Measurements from ENCODE around the gene BCAP31.

DNA sequence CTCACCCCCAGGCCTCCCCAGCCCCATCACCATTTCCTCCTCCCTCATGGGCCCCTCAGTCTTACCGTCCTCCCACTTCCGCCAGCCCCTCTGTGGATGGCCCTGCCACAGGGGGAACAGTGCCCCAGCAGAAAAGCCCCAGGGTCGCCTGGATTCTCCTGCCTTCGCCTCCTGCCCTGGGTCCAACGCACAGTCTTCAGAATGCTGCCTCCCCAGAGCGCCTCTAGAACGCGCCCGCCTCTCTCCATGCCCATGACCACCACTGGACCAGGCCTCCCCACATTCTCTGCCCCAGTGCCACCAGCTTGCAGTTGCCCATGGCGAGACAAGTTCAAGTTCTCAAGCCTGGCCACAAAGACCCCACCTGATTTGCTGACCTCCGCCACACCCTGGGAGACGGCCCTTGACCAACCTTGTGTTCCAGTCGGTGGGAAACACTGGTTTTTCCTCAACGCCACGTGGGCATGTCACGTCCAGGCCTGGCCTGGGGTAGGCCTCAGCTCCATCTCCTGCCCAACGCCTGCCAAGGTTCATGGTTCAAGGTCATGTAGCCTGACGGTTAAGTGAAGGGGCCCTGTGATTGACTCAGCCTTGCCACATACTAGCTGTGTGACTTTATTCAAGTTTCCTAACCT, 39.2 kb upstream of the BCAP31 start:
- no peak for TF ChIP-seq CTCF (conservative IDR thresholded peaks at IDR 0.05 in 1 of 2, IDR thresholded peaks at IDR 0.05 in 1 of 2; ENCODE audit: low read depth in 1 of 2, low read length in 2 of 2)
- TF ChIP-seq EZH2 (IDR thresholded peaks at IDR 0.05; ENCODE audit: low read length, missing control alignments): no peak
